PC-9 (cell line): ENCODE results near the gene COA5. TPM values are rescaled to one million over a fixed set of nuclear protein-coding genes. Genes with fewer than 3 reads are reported as not detected.
A peak's percentile ranks its signal among the peaks of the same experiment; 100 is the strongest.

Experiments
- BruUV-seq: library from RNA; stranded (reverse); fragments of 400-500 nt; replicated peaks from 2 replicates; lab custom pipeline; 2021; lab: Mats Ljungman, UMichigan
- CTCF ChIA-PET: fragments of 300-600 bp; sonication (Branson Sonifier 250); formaldehyde crosslinking; loops from one replicate; lab custom pipeline; 2022; ENCODE audit warnings: antibody characterized with exemption; lab: Charles Lee
- POLR2A ChIA-PET: fragments of 300-600 bp; sonication (Branson Sonifier 250); formaldehyde crosslinking; loops from one replicate; lab custom pipeline; 2022; ENCODE audit warnings: antibody characterized with exemption; ENCODE audit not compliant: unreplicated experiment; lab: Charles Lee
- DNase-seq, 2 experiments: peaks; one replicate each; pipeline versions ENCODE4 v3.0.0 to v3.0.0-alpha.2; 2015 to 2022; ENCODE audit warnings: mixed read lengths in 1 of 2
- H2AFZ ChIP-seq: fragments of 200-600 bp; sonication (generic); 2 replicates; pipeline ENCODE4 v1.8.1; 2017; ENCODE audit warnings: antibody characterized with exemption
- H3F3A ChIP-seq: fragments of 200-600 bp; sonication (generic); 2 replicates; pipeline ENCODE4 v1.8.1; 2017; ENCODE audit warnings: antibody characterized with exemption, mild to moderate bottlenecking, low read depth; ENCODE audit not compliant: insufficient read depth
- H3K27ac ChIP-seq: fragments of 200-600 bp; sonication (generic); 2 replicates; pipeline ENCODE4 v1.6.1; 2016; ENCODE audit warnings: mixed run types
- H3K27me3 ChIP-seq: fragments of 200-600 bp; sonication (generic); 2 replicates; pipeline ENCODE4 v1.6.1; 2016; ENCODE audit warnings: low read depth, mixed run types; ENCODE audit not compliant: insufficient read depth
- H3K36me3 ChIP-seq: fragments of 200-600 bp; sonication (generic); 2 replicates; pipeline ENCODE4 v1.6.1; 2016; ENCODE audit warnings: low read depth, mixed run types
- H3K4me1 ChIP-seq: fragments of 200-600 bp; sonication (generic); replicated peaks from 2 replicates; pipeline ENCODE4 v1.6.1; 2016; ENCODE audit warnings: mixed run types; ENCODE audit not compliant: insufficient read depth
- H3K4me2 ChIP-seq: fragments of 200-600 bp; sonication (generic); 2 replicates; pipeline ENCODE4 v1.6.1; 2017; ENCODE audit warnings: mixed run types
- H3K4me3 ChIP-seq: fragments of 200-600 bp; sonication (generic); 2 replicates; pipeline ENCODE4 v1.6.1; 2016; ENCODE audit warnings: mixed run types
- H3K79me2 ChIP-seq: fragments of 200-600 bp; sonication (generic); 2 replicates; pipeline ENCODE4 v1.6.1; 2017; ENCODE audit warnings: low read depth, mixed run types
- H3K9me2 ChIP-seq: fragments of 200-600 bp; sonication (generic); 2 replicates; pipeline ENCODE4 v1.8.1; 2017; ENCODE audit warnings: mild to moderate bottlenecking; ENCODE audit not compliant: insufficient read depth
- H3K9me3 ChIP-seq: fragments of 200-600 bp; sonication (generic); 2 replicates; pipeline ENCODE4 v1.8.1; 2016; ENCODE audit warnings: low read depth; ENCODE audit not compliant: insufficient read depth
- H4K20me1 ChIP-seq: fragments of 200-600 bp; sonication (generic); 2 replicates; pipeline ENCODE4 v1.8.1; 2017; ENCODE audit not compliant: insufficient read depth
- CTCF ChIP-seq: fragments of 200-600 bp; sonication (generic); conservative IDR thresholded peaks from 2 replicates; pipeline ENCODE4 v1.6.1; 2017; ENCODE audit warnings: mixed run types, antibody characterized with exemption, mild to moderate bottlenecking, moderate library complexity
- EZH2 ChIP-seq: fragments of 200-600 bp; sonication (generic); IDR thresholded peaks from 2 replicates; pipeline ENCODE4 v1.8.0; 2017; ENCODE audit warnings: antibody characterized with exemption, low read depth
- intact Hi-C: fragments of 100-400 bp; cut with micrococcal nuclease; formaldehyde crosslinking; loops from one replicate; pipeline ENCODE4 v1.10.0; 2022; ENCODE audit not compliant: unreplicated experiment
- total RNA-seq: library from RNA; stranded (reverse); gene quantifications from 2 replicates; pipeline ENCODE4 v1.2.3, GENCODE V29; 2021

COA5 gene
- total RNA-seq, 1 experiment from 2014 or later, result 43.6 TPM

- ChIA-PET CTCF (interaction anchor here (0.6 to 1.6 kb wide), 8 partner anchors 89 to 420 kb away, joined by 3 to 14 read pairs (median 4); no protein-coding TSS in a partner anchor), POLR2A (interaction anchor here (0.6 to 0.7 kb wide), 2 partner anchors 234 to 372 kb away, joined by 4 to 5 read pairs; no protein-coding TSS in a partner anchor)
- Histone ChIP-seq H2AFZ (no peak overlapping the region), H3K79me2 (no peaks in the 10 kb centered on the region), H3K4me2 (no peak overlapping the region), H3K27me3 (no peaks in the 10 kb centered on the region), H3F3A (no peaks in the 10 kb centered on the region), H3K9me3 (no peaks in the 10 kb centered on the region), H3K36me3 (no peaks in the 10 kb centered on the region; the same call in 1 of the 2 replicates), H3K9me2 (no peaks in the 10 kb centered on the region), H3K4me3 (no peak overlapping the region), H4K20me1 (no peaks in the 10 kb centered on the region), H3K27ac (no peak overlapping the region), H3K4me1 (no peaks in the 10 kb centered on the region)
- no TSS peak for BruUV-seq
- TF ChIP-seq CTCF, result peak; percentile 100
- TF ChIP-seq EZH2, result no peak
- peak; percentile 75 to 78 for DNase-seq
- intact Hi-C loops, result loop anchor here (1.0 to 5.0 kb wide), 6 partner anchors 150 to 841 kb away; partner anchors contain the start of genes CRACDL and REV1
Measured at GRCh38 chr2:98649135-98649991, 41.1 kb upstream of the COA5 start.

- Histone ChIP-seq H3K4me3 (no peak overlapping the region), H3K27me3 (no peaks in the 10 kb centered on the region), H3F3A (no peaks in the 10 kb centered on the region), H3K4me1 (no peaks in the 10 kb centered on the region), H3K79me2 (no peaks in the 10 kb centered on the region), H3K9me3 (no peaks in the 10 kb centered on the region), H3K27ac (no peak overlapping the region), H3K36me3 (no peaks in the 10 kb centered on the region; the same call in 1 of the 2 replicates), H4K20me1 (no peaks in the 10 kb centered on the region), H3K4me2 (no peak overlapping the region), H2AFZ (no peak overlapping the region), H3K9me2 (no peaks in the 10 kb centered on the region)
- no TSS peak for BruUV-seq
- POLR2A ChIA-PET, result no interaction called here
- TF ChIP-seq EZH2 (no peak), CTCF (no peak)
- DNase-seq, result no peak
- intact Hi-C loops, result loop anchor here (5.0 kb wide), 1 partner anchor 289 kb away; the partner anchor contains the start of gene CRACDL
- CTCF ChIA-PET, result interaction anchor here (0.6 to 1.6 kb wide), 5 partner anchors 88 to 207 kb away, joined by 3 to 13 read pairs (median 5); no protein-coding TSS in a partner anchor
Measured at GRCh38 chr2:98648451-98648850, 40.1 kb upstream of the COA5 start.

GRCh38 chr2:98647636-98648035 lies 39.3 kb upstream of the COA5 start:
- no peak overlapping the region for H3K4me3 ChIP-seq
- intact Hi-C loops, result loop anchor here (5.0 kb wide), 1 partner anchor 290 kb away; the partner anchor contains the start of gene CRACDL
- POLR2A ChIA-PET, result no interaction called here
- BruUV-seq, result no TSS peak
- H3K4me1 ChIP-seq, result no peaks in the 10 kb centered on the region
- no peaks in the 10 kb centered on the region for H3K79me2 ChIP-seq
- H3K9me2 ChIP-seq, result no peaks in the 10 kb centered on the region
- no peak overlapping the region for H3K4me2 ChIP-seq
- no peak overlapping the region for H3K27ac ChIP-seq
- no peaks in the 10 kb centered on the region for H4K20me1 ChIP-seq
- H3K27me3 ChIP-seq, result no peaks in the 10 kb centered on the region
- no peak for DNase-seq
- CTCF ChIA-PET, result no interaction called here
- H2AFZ ChIP-seq, result no peak overlapping the region
- H3F3A ChIP-seq, result no peaks in the 10 kb centered on the region
- H3K36me3 ChIP-seq, result no peaks in the 10 kb centered on the region; the same call in 1 of the 2 replicates
- TF ChIP-seq CTCF (no peak), EZH2 (no peak)
- H3K9me3 ChIP-seq, result no peaks in the 10 kb centered on the region
